OCI-M2 (cell line): ENCODE measurements around the gene GIGYF2.

ENCODE experiments used
- DNase-seq: peaks from one replicate; lab custom pipeline; 2025; ENCODE audit not compliant: unreplicated experiment; lab: John Stamatoyannopoulos, UW

GIGYF2 gene

DNA sequence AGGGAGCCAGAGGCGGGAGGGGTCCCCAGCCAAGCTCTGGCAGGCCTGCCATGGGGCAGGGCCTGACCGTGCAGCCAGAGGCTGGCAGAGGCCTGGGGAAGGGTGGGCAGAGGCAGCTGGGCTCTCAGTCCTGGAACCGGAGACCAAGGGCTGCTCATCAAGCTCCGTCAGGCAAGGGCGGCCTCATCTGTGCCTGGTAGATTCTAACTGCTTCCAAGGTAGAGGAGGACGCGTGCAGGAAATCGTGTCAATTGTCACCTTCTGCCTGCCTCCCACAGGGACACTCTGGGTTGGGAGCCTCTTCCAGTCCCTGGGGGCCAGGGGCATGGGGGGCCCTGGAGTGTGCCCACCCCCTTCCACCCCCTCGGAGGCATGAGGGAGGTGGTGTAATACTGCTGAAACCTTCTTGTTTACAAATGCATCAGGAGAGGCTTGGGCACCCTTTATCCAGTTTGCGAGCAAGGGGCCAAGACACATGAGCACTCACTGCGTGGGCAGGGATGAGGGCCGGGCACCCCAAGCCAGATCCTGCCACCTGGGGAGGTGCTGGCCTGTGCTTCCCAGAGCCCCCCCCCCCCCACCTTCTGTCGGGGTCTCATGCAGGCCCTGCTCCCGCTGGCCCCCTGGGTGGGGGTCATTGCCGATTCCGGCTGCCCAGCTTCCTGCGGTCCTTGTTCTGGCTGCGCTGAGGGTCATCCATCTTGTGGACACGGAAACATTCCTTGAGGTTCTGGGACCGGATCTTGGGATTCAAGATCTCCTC lies 181.9 kb downstream of the GIGYF2 start:
- no peak for DNase-seq

DNA sequence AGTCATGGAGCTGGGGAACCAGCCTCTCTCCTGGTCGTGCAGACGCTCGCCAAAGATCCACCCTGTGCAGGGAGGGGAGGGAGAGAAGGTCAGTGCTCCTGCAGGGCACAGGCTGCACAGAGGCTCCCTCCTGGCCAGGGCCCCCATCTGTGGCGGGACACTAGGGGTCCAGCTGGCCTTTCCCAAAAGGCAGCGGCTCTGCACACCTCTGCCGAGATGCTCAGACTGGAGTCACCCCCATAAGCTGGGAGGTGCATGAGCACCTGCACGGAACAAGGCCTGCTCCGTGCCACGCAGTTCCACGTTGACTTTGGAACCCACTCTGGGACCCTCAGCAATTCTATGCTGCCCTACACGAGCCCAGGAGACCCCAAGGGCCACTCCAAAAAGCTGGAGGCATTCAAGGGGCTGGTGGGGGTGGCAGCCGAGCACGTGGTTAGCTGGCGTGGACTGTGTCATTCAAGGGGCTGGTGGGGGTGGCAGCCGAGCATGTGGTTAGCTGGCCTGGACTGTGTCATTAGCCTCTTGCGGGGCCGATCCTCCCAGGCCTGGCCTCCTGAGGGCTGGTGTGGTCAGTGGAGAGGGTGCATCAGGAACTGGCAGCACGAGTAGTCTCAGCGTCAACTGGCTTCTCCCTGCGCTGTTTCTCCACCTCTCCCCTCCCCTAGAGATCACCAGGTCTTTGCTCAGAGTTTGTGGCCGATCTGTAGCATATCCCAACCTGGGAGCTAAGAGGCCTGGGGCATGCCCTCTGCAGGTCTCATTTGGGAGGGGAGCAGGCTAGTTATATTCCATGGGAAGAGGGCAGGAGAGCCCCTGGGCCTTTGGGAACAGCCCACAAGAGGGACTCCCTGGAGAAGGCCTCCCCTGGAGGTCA lies 182.7 kb downstream of the GIGYF2 start:
- no peak for DNase-seq

DNA sequence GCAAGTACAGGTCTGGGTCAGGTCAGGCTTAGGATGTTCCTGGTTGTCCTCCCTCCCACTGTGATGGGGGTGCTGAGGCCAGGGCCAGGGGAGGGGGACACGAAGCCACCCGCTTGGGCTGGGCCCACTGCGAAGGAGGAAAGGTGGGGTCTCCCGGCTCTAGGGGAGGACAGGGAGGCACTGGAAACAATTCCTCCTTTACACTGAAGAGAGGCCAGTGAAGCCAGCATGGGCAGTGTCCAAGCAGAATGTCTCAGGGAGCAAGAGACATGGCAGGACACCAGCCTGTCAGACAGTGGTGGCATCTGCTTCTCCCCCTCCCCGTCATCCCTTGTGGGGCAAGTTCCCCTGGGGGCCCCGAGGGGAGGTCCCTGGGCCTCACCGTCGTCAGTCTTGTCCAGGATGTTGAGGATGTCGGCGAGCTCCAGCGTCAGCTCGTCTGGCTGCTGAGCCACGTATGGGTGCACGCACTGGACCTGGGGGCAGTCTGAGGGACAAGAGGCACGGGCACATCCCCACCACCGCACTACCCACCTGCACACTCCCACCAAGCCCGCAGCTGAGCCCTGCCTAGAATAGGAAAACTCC lies 183.7 kb downstream of the GIGYF2 start:
- no peak for DNase-seq

DNA sequence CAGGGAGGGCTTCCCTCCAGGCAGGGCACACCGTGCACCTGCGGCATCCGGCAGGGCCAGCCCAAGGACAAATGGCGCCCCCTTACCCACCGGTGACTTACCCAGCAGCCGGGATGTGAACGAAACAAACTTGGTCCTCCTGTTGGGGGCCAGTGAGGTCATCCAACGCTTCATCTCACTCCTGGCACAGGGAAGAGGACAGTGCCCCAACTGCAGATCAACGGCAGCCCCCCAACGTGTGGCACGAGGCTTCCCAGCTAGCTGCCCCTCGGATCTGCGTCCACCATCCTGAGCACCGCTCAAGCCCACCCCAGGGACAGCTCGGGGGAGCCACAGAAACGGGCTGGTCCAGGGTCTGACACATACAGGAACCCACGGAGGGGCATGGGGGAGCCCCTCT lies 185.0 kb downstream of the GIGYF2 start:
- no peak for DNase-seq

DNA sequence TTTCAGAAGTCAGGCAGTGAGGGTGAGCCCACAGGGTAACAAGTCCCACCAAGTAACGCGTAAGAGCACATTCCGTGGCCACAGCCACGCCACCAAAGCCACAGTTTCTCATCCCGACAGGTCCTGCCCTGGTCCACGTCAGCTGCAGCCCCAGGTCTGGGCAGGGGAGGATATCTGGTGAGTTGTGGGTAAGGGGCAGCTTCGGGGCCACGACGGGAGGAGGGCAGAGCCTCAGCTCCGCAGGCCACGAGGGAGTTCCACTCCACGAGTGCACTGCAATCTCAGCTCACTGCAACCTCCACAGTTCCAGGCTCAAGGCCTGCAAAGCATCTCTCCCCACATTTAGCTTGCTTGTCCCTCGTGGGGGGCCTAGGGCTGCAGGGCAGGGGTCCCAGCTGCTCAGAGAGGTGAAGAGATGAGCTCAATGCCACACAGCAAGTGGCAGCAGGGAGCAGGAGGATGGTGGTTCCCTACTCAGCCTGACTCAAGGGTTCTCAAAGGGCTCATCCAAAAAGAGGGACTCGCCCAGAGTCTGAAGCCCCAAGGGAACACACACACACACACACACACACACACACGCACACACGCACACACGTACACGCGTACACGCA lies 185.5 kb downstream of the GIGYF2 start:
- no peak for DNase-seq

DNA sequence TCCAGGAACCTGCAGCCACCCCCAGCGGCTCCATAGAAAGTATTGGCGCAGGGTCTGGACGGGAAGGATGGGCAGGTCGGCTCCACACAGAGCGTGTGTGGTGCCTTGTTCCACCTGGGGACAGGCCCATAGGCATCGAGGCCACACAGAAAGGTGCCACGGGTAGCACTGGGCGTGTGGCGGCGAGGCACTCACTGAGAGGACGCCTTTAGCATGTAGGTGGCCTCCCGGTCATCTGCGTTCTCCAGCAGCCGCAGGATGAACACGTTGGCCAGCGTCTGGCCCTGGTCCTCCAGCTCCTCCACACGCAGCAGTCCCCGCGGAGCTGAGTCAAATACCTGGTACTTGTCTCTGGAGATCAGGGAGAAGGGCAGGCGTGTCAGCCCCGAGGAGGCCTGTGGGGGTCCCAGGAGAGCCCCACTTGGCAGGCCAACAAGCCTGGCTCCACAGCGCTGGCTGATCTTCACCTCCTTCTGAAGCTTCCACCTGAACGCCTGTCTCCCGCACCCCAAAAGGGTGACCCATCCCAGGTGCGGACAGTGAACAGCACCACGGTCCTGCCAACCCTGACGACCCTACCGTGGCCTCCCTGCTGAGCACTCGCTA lies 186.1 kb downstream of the GIGYF2 start:
- DNase-seq, result no peak

DNA sequence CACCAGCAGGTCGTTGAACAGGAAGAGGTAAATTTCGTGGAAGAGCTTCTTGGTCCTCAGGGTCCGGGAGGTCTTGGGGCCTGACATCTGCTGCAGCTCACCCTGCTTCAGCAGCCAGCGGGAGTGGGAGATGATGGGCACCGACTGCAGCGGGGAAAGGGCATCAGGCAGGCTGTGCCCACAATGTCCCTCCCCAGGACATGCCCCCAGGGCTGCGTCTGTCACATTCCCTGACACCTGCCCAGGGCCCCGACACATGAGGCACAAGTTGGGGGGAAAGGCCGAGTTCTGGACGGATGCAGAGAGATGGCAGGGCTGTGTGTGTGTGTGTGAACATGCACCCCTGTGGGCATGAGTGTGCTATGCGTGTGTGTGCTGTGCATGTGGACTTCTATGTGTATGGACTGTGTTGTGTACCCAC lies 186.9 kb downstream of the GIGYF2 start:
- no peak for DNase-seq

DNA sequence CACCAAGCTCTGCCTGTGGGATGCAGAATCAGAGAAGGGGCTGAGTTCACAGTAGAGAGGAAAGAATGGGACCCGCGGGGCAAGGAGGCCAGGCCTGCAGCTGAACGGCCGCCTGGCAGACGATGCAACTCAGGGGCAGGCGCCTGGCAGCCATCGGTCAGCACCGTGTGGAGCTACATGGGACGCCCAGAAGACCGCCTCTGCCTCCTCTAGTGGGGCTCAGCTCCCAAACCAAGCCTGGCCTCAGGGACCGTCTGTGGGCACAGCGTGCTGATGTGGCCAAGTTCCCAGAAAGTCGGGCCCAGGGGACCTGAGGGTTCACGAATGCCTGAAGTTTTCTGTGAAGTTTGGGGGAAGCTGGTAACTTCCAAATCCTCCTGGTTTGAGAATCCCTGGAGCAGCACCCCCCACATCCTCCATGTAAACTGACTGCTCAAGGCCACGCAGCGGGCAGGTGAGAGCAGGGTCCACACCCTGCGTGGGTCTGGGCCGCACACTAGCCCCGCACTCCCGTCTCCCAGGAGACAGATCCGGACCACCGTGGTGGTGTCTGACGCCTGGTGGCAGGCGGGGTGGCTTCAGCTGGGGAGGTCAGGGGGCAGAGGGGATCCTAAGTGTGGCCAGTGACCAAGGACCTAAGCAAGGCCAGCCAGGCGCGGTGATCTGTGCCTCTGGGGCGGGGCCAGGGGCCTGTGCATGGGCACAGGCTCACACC lies 187.6 kb downstream of the GIGYF2 start:
- DNase-seq, result no peak

DNA sequence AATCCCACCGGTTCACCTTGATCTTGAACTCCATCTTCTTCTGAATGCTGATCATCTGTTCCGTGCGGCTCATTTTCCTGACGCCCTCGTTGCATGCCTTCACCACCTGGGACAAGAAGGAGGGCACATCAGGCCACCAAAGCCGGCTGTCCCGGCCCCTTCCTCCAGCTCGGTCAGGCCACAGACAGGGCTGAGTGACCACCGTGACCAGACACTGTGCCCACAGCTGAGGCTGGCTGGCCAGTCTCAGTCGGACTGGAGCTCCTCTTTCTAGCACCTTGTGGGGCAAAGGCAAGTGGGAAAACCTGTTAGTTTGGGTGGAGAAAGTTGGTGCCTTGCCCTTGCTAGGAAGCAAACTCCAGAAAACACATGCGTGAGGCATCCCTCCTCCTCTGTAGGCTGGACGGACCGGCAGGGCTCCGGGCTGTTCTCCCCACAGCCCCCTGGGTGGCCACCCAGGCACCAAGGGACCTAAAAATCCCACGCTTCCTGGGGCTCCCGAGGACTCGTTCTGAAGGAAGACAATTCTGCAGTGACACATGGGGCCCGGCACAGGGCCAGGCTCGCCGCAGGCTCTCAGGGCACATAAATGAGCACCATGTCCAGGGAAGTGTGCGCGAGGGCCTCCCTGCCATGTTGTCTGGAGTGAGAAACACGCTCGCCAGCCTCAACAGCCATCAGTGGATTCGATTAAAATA lies 188.3 kb downstream of the GIGYF2 start:
- DNase-seq, result no peak

DNA sequence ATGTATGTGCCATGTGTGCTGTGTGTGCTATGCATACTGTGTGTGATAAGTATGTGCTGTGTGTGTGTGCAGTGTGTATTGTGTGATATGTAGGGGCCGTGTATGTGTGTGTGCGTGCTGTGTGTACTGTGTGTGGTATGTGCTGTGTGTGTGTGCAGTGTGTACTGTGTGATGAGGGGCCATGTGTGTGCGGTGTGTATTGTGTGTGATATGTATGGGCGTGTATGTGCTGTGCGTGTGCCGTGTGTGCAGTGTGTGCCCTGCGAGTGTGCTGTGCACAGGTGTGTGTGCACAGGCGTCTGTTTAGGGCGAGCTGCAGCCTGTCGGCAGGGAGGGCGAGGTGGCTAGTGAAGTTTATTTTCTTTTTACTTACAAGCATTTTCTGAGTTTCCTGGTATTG lies 189.0 kb downstream of the GIGYF2 start:
- DNase-seq, result no peak

DNA sequence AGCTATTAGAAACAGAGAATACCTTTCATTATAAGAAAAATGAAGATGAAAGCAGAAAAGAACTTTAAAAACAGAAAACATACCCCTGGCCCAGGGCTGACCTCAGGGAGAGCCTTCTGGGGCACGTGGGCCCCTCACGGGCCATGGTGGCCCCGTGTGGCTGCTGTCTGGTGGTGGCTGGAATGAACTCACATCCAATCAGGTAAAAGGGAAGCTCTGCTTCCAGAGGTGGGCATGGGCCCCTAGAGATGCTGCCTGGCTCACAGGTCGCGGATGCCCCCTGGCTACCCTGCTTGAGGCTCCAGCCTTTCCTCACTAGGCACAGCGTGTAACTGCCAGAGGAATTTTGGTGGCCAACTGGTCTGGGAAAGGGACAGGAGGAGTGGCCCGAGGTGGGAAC lies 189.5 kb downstream of the GIGYF2 start:
- no peak for DNase-seq

DNA sequence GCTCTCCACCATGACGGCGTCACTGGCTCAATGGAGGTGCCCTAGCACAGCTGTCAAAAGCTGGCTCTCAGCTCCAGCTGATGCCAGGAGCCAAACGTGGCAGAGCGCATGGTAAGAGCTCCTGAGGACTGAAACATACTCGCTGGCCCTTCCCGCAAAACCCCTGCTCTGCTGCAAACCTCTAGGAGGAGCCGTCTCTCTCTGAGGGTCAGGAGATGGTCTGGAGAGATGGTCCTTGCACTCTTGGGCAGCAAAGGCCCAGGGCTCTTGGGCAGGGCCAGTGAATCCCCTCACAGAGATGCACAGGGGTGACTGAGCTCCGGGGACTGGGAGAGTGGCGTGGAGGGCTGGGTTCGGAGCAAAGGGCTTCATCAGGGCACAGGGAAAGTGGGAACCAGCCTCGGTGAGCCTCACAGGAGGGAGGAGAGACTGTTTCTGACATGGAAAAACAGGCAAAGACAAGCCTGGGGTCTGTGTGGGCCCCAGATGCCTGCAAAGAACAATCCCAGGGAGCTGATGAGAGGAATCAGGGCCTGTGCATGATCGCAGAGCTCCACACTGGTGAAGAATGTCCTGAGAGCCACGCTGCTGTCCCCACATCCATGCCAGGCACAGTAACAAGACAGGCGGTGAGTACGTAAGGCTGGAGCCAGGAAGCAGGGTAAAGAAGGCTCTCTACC lies 190.2 kb downstream of the GIGYF2 start:
- DNase-seq, result no peak

DNA sequence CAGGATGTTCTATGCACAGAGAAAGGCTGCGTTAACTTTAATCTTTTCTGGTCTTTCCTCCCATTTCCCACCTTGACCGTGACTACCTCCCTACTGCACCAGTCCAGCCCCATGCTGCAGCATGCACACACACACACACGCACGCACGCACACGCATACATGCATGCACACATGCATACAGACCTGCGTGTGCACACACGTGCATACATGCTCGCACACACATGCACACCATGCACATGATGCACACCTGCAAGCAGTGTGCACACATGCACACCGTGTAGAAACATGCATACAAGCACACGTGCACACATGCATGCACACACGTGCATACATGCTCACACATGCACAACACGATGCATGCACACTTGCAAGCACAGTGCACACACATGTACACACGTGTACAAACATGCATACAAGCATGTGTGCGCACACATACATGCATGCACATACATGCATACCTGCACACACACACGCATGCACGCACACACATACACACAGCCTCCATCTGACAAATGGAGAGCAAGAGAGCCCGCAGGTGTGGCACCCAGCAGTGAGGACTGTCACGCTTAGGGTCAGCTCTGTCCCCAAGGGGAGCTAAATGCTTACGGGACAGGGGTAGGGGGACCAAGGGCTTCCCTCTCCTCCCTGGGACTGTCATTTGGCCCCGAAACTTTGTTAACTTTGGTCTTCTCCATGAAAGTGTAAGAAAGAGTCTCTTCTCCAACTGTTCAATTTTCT lies 191.1 kb downstream of the GIGYF2 start:
- no peak for DNase-seq

DNA sequence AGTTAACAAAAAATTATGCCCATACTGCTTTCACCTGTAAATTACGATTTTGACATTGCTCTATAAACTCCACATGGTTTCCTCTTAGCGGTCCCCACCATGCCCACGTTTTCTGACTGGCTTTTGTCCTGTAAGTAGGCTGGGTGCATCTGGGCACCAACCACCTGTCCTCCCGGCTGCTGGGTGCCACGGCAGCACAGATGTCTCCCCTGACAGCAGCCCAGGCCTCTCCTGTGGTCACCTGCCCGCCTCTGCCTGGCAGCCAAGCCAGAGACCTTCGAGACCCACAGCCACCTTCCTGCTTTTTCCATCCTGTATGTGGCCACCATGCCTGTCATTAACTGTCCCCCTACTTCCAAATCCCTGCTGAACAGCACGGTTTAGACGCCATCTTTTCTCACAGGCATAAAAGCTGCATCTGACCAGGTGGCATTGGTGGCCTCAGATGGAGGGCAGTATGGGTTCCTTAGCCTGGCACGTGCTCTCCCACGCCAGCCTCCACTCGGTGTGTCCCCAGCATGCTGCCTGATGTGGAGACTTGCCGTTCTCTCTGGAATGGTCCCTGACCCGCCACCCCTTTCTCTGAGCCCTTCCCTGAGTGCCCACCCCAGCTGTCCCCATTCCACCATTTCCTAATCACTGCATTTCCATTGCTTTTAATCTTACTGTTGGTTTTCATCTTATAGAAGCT lies 191.9 kb downstream of the GIGYF2 start:
- DNase-seq, result no peak

DNA sequence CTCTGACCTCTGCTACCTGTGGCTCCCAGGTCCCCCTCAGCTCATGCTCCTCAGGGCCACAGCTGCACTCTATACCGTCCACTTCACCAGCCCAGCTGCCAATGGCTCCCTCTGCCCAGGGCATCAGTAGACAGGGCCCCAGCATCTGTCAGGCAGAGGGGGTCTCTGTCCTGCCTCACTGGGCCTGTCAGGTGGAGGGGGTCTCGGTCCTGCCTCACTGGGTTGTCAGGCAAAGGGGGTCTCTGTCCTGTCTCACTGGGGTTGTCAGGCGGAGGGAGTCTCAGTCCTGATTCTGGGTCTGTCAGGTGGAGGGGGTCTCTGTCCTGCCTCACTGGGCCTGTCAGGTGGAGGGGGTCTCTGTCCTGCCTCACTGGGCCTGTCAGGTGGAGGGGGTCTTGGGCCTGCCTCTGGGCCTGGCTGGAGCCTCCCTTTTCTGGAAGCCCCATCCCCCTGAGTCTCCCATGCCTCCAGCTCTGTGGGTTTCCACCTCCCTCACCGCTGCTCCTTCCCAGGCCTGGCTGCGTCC lies 192.8 kb downstream of the GIGYF2 start:
- DNase-seq, result no peak

DNA sequence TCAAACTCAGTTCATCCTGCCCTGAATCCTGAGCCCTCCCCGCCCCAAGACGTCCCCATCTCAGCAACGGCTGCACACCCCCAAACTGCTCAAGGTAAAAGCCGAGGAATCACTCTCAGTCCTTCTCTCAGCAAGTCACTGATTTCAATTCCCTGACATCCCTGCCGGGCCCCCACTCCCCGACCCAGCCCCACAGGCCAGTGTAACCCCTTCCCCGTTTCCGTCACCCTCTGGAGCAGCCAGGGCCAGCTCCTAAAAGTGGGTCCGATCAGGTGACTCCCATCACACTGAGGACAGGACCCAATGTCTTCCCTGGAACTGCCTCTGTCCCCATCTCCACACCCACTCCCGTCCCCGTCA lies 193.4 kb downstream of the GIGYF2 start:
- no peak for DNase-seq

DNA sequence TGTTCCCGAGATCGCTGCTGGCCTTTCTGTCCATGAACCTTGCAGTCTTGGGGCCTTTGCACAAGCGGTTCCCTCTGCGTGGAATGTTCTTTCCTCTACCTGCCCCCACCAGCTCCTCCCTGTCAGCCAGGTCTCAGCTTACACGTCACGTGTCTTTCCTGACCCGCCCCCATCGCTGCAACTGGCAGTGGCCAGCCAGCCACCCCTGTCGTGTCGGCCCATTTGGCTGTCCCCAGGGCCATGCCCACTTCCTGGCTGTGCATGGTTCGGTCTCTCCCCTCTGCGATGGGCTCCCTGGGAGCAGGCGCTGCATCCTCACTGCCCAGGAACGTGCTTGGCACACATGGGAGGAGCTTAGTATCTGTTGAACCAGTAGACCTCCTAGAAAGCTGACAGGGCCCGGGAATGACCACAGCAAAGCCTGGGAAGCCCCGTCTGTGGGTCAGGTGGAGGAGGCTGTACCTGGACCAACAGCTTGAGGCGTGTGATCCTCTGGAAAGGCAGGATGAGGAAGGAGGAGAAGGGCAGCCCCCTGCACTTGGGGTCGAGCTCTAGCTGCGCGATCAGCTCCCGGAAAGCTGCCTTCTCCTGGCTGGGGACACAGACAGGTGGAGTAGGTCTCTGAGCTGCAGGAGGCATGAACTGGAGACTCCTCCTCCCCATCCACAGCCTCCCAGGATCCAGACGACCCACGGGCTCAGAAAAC lies 193.9 kb downstream of the GIGYF2 start:
- no peak for DNase-seq
